ENCODE results near the gene RAD23A.
"Not testable (repeated sequence)": the region's sequence is repeated elsewhere in the genome, so short reads cannot be mapped to it uniquely, and the experiment has no call there.

RAD23A gene

GRCh38 chr19:12945479-12946091, at the start of gene RAD23A:
Gene RAD23A (plus strand): TSS chr19:12945862. CDS start chr19:12945949, 87 bp downstream.
- peak; percentile 99 for DNase-seq

GRCh38 chr19:12896460-12896859, 49.2 kb upstream of the RAD23A start:
- no peak for DNase-seq

- peak; percentile 60 for DNase-seq
Observed at GRCh38 chr19:12899891-12900518, 45.7 kb upstream of the RAD23A start.

GRCh38 chr19:12907166-12907565, 38.5 kb upstream of the RAD23A start:
- no peak for DNase-seq

- no peak for DNase-seq
Observed at GRCh38 chr19:12912571-12912970, 33.1 kb upstream of the RAD23A start.

GRCh38 chr19:12913011-12913561, 32.6 kb upstream of the RAD23A start:
- no peak for DNase-seq

- DNase-seq: peak; percentile 57
Observed at GRCh38 chr19:12913851-12914690, 31.6 kb upstream of the RAD23A start.

- DNase-seq: not testable (repeated sequence)
Observed at GRCh38 chr19:12915860-12916259, 29.8 kb upstream of the RAD23A start.

- DNase-seq: no peak
Observed at GRCh38 chr19:12918253-12918652, 27.4 kb upstream of the RAD23A start.

- no peak for DNase-seq
Observed at GRCh38 chr19:12921047-12921446, 24.6 kb upstream of the RAD23A start.

GRCh38 chr19:12922959-12923358, 22.7 kb upstream of the RAD23A start:
- no peak for DNase-seq

GRCh38 chr19:12924621-12925310, 20.9 kb upstream of the RAD23A start:
- DNase-seq: no peak

GRCh38 chr19:12930002-12930645, 15.5 kb upstream of the RAD23A start:
- DNase-seq: no peak

- no peak for DNase-seq
Observed at GRCh38 chr19:12932392-12933286, 13.0 kb upstream of the RAD23A start.

GRCh38 chr19:12933287-12934072, 12.2 kb upstream of the RAD23A start, which contains the start of gene FARSA:
Gene FARSA (minus strand): TSS chr19:12933711. CDS start chr19:12933696, 15 bp downstream.
- peak; percentile 90 for DNase-seq

- DNase-seq: no peak
Observed at GRCh38 chr19:12935071-12935470, 10.6 kb upstream of the RAD23A start.

- DNase-seq: peak; percentile 28
Observed at GRCh38 chr19:12936582-12936981, 9.1 kb upstream of the RAD23A start.

GRCh38 chr19:12937093-12937926, 8.4 kb upstream of the RAD23A start:
- DNase-seq: peak; percentile 58
